Left forelimb (tissue), 1 donor: ENCODE measurements around the gene KRTAP10-11.
A peak's percentile ranks its signal among the peaks of the same experiment; 100 is the strongest.
"Not testable (repeated sequence)": the region's sequence is repeated elsewhere in the genome, so short reads cannot be mapped to it uniquely, and the experiment has no call there.

ENCODE experiments used
- DNase-seq: peaks from one replicate; pipeline ENCODE4 v3.0.0-alpha.2; 2018; ENCODE audit warnings: low spot score

The KRTAP10-11 gene

DNA sequence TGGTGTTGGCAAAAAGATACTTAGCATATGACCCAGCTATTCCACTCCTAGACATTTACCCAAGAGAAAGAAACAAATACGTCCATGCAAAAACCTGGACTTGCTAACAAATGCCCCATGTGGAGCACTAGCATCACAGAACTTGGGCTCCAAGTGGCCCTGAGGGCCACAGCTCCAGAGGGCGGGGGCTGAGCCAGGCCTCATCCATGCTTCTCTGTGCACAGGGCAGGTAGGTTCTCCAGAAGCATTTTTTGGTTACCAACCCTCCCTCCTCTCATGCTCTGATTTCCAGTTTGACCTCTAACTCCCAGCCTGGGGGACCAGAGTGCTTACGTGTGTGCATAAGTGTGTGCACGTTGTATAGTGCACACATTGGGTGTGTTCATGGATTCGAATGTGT is 18.5 kb downstream of the KRTAP10-11 start:
- no peak for DNase-seq

GRCh38 chr21:44666401-44667320 is 20.4 kb downstream of the KRTAP10-11 start, which contains the start of gene KRTAP12-2:
Gene KRTAP12-2, minus strand, starts transcription at chr21:44666927. Its CDS starts 41 bp downstream, at chr21:44666886.
- DNase-seq = no peak

DNA sequence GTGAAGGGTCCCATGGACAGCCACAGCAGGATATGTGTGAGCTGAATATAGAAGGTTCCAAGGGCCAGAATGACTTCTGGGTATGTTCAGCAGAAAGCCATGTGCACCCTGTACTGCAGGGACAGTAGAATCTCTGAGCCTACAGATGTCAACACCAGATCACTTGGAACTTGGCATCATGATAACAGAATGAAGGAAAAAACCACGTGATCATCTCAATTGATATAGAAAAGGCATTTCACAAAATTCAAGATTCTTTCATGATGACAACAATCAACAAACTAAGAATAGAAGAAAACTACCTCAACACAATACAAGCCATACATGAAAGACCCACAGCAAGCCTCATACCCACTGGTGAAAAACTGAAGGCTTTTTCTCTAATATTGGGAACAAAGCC is 21.4 kb downstream of the KRTAP10-11 start:
- DNase-seq = no peak

- DNase-seq = no peak
Observed at GRCh38 chr21:44670642-44671432, 24.6 kb downstream of the KRTAP10-11 start.

- DNase-seq = no peak
Observed at GRCh38 chr21:44671911-44672310, 25.7 kb downstream of the KRTAP10-11 start.

DNA sequence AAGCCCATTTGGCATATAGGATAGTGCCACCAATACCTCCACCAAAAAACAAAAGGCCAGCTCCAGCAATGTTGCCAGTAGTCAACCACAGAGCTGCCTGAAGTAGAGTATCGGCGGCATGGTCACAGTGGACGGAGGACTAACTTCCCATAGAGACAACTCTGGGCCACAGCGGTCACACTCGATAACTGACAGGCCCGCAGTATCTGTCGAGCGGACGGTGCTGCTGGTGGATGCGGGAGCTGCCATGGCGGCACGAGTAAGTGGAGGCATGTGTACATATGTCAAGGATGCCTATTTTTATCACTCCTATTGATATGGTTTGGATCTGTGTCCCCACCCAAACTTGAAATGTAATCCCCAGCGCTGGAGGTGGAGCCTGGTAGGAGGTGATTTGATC is 31.7 kb downstream of the KRTAP10-11 start:
- DNase-seq = no peak

- no peak for DNase-seq
Observed at GRCh38 chr21:44681152-44681551, 34.9 kb downstream of the KRTAP10-11 start.

- DNase-seq = no peak
Observed at GRCh38 chr21:44681861-44682579, 35.8 kb downstream of the KRTAP10-11 start, which contains the start of gene KRTAP12-1. Gene KRTAP12-1, minus strand, starts transcription at chr21:44682163. Its CDS starts 40 bp downstream, at chr21:44682123.

DNA sequence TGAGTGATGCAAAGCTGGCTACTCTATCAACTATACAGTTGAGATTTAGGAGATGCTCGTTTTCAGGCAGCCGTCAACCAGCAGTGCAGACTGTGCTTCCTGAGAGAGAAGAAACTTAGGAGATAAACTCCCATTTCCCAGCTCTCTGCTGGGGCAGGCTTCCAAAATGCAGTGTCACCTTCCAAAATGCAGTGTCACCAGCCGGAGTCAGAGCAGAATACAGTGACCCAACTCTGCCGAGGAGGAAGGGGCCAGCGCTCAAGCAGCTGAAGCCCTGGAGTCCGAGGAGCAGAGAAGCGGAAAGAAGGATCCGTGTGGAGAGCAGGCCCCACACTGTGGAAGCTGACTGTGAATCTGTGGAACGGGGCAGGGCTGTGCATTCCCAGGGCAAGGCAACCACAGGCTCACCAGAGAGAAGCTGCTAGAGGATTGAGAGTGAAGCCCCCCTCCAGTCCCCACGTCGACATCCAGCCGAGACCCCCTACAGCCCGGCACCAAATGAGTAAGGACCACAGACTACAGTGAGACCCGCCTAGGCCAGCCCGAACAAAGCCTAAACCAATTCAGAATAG is 36.5 kb downstream of the KRTAP10-11 start:
- DNase-seq = no peak

DNA sequence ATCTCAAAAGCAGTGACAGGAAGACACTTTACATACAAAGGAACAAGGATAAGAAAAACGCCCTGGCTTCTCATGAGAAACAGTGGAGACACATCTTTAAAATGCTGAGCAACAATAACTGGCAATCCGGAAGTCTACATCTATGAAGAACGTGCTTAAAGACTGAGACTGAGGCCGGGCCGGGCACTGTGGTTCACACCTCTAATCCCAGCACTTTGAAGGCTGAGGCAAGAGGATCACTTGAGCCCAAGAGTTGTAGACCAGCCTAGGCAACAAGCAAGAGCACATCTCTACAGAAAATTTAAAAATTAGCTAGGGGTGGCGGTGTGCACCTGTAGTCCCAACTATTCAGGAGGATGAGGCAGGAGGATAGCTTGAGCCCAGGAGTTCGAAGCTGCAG is 37.9 kb downstream of the KRTAP10-11 start:
- DNase-seq = no peak

GRCh38 chr21:44684483-44684882 is 38.3 kb downstream of the KRTAP10-11 start:
- DNase-seq = no peak

- not testable (repeated sequence) for DNase-seq
Observed at GRCh38 chr21:44685050-44685449, 38.8 kb downstream of the KRTAP10-11 start.

GRCh38 chr21:44686000-44686781 is 40.0 kb downstream of the KRTAP10-11 start:
- no peak for DNase-seq

GRCh38 chr21:44686843-44687561 is 40.8 kb downstream of the KRTAP10-11 start:
- DNase-seq = peak; percentile 50

- peak; percentile 55 for DNase-seq
Observed at GRCh38 chr21:44687671-44688070, 41.5 kb downstream of the KRTAP10-11 start.

DNA sequence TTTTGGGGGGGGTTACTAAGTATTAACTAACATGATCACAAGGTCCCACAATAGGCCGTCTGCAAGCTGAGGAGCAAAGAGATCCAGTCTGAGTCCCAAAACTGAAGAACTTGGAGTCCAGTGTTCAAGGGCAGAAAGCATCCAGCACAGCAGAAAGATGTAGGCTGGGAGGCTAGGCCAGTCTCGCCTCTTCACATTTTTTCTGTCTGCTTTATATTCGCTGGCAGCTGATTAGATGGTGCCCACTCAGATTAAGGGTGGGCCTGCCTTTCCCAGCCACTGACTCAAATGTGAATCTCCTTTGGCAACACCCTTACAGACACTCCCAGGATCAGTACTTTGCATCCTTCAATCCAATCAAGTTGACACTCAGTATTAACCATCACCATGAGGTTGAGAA is 43.5 kb downstream of the KRTAP10-11 start:
- DNase-seq = not testable (repeated sequence)

GRCh38 chr21:44691686-44692085 is 45.5 kb downstream of the KRTAP10-11 start:
- DNase-seq = no peak

GRCh38 chr21:44692798-44693512 is 46.7 kb downstream of the KRTAP10-11 start:
- no peak for DNase-seq

GRCh38 chr21:44694776-44695175 is 48.6 kb downstream of the KRTAP10-11 start:
- no peak for DNase-seq
